ENCODE results near the gene GAR1.

DNA sequence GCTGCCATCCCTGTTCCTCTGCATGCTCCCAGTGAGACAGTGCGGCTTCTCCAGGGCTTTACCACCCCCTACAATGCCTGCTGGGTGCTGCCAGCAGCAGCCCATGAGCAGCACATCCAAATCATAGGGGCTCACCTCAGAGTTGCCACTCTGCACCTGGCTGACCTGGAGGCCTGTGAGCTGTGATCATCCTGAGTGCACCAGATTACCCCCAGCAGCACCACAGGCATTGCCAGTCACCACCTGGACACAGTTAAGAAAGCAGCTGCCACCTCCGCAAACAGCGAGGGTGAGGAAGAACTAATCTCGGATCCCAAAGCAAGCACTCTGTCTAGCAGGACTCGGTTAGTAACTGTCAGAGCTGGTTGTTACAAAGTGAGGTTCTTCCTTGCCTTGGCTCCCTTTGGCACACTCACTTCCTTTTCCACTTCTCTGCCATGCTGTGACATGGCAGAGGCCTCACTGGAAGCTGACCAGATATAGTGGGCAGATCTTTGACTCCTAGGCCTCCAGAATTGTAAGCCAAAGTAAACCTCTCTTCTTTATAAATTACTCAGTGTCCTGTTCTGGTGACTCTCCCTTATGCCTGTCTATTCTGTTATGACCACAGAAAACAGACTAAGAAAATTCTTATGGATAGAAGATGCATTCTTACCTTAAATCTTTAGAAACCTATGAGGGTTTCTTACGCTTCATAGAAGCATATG is 57.5 kb downstream of the GAR1 start:
- TF ChIP-seq CTCF (IDR thresholded peaks at IDR 0.05 in 2 of 3, conservative IDR thresholded peaks at IDR 0.05 in 1 of 3; ENCODE audit: borderline replicate concordance in 1 of 3, insufficient read depth in 1 of 3, low read depth in 2 of 3, low read length in 2 of 3) (no peak), POLR2A (IDR thresholded peaks at IDR 0.05; ENCODE audit: borderline replicate concordance, extremely low read depth, insufficient read depth, insufficient read length) (no peak), CEBPB (IDR thresholded peaks at IDR 0.05; ENCODE audit: low read depth) (no peak), POLR2AphosphoS5 (IDR thresholded peaks at IDR 0.05; ENCODE audit: low read depth, low read length) (no peak), SIN3A (IDR thresholded peaks at IDR 0.05; ENCODE audit: low read depth) (no peak), EZH2 (IDR thresholded peaks at IDR 0.05) (no peak)
- TF ChIP-seq, protein P1, sequence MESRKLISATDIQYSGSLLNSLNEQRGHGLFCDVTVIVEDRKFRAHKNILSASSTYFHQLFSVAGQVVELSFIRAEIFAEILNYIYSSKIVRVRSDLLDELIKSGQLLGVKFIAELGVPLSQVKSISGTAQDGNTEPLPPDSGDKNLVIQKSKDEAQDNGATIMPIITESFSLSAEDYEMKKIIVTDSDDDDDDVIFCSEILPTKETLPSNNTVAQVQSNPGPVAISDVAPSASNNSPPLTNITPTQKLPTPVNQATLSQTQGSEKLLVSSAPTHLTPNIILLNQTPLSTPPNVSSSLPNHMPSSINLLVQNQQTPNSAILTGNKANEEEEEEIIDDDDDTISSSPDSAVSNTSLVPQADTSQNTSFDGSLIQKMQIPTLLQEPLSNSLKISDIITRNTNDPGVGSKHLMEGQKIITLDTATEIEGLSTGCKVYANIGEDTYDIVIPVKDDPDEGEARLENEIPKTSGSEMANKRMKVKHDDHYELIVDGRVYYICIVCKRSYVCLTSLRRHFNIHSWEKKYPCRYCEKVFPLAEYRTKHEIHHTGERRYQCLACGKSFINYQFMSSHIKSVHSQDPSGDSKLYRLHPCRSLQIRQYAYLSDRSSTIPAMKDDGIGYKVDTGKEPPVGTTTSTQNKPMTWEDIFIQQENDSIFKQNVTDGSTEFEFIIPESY (IDR thresholded peaks at IDR 0.05; ENCODE audit: extremely low read depth, insufficient replicate concordance, low read length), result no peak

Data from HCT116 (cell line).